NCI-H345 treated with DMSO at 0.1 percent for 48 hours (cell line): ENCODE results near the gene MARCHF7.
A peak's percentile ranks its signal among the peaks of the same experiment; 100 is the strongest.
"Not testable (repeated sequence)": the region's sequence is repeated elsewhere in the genome, so short reads cannot be mapped to it uniquely, and the experiment has no call there.

Source experiments
- DNase-seq: peaks from one replicate; lab custom pipeline; 2025; ENCODE audit not compliant: unreplicated experiment; lab: John Stamatoyannopoulos, UW

Gene MARCHF7, protein sequence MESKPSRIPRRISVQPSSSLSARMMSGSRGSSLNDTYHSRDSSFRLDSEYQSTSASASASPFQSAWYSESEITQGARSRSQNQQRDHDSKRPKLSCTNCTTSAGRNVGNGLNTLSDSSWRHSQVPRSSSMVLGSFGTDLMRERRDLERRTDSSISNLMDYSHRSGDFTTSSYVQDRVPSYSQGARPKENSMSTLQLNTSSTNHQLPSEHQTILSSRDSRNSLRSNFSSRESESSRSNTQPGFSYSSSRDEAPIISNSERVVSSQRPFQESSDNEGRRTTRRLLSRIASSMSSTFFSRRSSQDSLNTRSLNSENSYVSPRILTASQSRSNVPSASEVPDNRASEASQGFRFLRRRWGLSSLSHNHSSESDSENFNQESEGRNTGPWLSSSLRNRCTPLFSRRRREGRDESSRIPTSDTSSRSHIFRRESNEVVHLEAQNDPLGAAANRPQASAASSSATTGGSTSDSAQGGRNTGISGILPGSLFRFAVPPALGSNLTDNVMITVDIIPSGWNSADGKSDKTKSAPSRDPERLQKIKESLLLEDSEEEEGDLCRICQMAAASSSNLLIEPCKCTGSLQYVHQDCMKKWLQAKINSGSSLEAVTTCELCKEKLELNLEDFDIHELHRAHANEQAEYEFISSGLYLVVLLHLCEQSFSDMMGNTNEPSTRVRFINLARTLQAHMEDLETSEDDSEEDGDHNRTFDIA

DNA sequence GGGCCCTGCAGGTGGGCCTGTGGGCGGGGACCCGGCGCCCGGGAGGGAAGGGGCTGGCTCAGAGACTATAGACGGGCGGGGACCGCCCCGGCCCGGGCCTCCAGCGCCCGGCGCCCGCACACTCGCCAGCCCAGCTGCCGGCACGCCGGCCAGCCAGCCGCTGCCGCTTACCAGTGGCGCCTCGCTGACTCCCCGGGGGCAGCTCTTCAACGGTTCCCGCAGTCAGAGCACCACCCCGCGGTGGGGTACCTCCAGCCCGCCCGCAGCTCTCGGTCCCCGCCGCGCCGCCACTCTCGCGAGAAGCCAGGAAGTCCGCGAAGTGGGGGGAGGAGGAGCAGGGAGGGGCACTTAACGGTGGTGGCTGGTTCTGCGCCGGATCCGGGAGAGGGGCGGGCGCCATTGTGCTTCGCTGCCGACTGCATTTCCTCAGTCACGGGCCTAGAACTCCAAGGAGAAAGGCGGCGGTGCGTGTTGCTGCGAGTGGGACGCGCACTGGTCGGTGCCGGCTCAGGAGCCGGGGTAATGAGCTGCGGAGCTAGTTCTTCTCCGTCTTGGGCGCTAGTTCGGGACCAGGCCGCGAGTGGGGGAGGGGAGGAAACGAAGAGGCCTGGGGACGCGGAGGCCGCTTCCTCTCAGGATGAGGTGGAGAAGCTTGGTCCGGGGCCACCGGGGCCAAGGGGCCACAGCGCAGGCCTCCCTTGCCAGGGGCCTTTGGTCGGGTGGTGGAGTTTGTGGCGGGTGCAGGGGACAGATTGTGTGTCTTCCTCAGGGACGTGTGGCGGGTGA is at the start of gene MARCHF7:
Gene MARCHF7, plus strand, starts transcription at position 364 of the 786 bp plus-strand sequence. CDS start 16,517 bp downstream, outside the sequence.
- DNase-seq, result peak; percentile 75

GRCh38 chr2:159667423-159667822 is 44.9 kb upstream of the MARCHF7 start:
- not testable (repeated sequence) for DNase-seq

GRCh38 chr2:159671047-159671446 is 41.3 kb upstream of the MARCHF7 start:
- DNase-seq, result no peak

DNA sequence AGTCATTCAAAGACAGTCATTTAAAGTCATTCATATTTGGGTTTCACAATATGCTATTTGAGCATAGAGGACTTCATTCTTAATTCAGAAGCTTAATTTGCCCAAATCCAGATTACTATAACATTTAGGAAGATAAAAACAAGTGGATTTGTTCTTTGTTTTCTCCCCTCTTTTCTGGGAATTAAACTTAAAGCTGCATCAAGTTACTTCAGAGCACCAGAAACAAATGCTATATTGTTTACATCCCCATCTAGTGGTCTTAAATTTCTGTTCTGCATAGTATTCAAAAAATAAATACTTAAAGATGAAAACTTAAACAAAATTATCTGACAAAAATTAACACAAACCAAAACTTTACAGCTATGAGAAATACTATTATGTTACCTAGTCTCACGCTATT is 34.7 kb upstream of the MARCHF7 start:
- DNase-seq, result no peak

DNA sequence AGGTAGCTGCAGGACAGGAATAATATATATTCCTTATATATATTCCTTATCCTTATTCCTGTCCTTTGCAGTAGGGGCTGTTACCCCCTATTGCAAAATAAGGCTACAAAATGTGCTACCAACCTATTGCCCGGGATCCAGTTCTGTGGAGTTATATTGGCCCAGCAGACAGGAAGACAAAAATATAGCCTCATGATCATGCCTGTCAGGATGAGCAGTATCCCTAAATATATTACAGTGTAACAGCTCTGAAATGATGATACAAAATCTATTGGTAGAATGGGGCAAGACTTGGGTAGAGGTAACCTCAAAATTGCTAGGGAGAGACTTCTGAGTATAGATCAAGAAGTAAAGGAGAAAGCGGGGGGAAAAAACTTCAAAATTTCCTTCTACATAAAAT is 31.6 kb upstream of the MARCHF7 start:
- no peak for DNase-seq

GRCh38 chr2:159683817-159684216 is 28.5 kb upstream of the MARCHF7 start:
- DNase-seq, result no peak

GRCh38 chr2:159684796-159685195 is 27.5 kb upstream of the MARCHF7 start:
- no peak for DNase-seq

- no peak for DNase-seq
Measured at GRCh38 chr2:159694500-159695040, 17.7 kb upstream of the MARCHF7 start.

DNA sequence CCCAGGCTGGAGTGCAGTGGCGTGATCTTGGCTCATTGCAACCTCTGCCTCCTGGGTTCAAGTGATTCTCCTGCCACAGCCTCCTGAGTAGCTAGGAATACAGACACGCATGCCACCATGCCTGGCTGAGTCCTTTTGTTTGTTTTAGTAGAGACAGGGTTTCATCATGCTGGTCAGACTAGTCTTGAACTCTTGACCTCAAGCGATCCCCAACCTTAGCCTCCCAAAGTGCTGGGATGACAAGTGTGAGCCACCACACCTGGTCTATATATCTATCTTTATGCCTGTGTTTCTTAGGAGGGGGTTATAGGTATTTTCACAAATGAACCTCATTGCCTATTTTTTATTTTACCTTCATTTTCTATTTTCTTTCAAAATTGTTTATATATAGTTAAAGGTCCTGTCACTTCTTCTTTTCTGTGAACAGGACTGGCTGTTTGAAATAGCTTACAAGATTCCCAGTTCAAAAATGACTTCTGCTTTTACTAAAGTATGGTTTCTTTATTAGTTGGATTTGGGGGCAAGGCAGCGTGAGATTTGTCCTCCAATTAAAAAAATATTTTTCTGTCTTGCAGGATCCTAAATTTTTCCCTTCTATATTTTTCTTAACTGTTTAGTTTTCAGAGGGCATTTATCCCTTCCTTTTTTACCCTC is 16.4 kb upstream of the MARCHF7 start:
- DNase-seq, result no peak

- DNase-seq, result no peak
Measured at GRCh38 chr2:159703491-159703890, 8.8 kb upstream of the MARCHF7 start.

DNA sequence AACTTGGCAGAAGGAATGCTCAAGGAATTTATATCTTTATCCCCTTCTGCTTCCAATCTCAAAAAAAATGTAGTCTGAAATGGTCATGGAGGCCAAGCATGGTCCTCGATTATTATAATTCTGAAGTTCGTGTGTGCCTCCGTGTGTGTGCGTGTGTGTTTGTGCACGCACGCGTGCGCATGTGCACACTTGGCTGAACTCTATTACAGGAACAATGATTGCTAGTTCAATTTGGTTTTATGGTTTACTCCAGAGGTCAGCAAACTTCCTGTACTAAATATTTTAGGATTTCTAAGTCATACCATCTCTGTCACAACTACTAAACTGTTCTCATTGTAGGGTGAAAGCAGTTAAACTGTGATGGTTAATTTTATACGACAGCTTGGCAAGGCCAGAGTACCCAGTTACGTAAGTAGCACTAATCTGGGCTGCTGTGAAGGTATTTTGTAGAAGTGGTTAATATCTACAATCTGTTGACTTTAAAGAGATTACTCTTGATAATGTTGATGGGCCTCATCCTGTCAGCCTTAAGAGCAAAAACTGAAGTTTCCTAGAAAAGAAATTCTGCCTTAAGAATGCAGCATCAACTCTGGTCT is 5.8 kb upstream of the MARCHF7 start:
- DNase-seq, result no peak

DNA sequence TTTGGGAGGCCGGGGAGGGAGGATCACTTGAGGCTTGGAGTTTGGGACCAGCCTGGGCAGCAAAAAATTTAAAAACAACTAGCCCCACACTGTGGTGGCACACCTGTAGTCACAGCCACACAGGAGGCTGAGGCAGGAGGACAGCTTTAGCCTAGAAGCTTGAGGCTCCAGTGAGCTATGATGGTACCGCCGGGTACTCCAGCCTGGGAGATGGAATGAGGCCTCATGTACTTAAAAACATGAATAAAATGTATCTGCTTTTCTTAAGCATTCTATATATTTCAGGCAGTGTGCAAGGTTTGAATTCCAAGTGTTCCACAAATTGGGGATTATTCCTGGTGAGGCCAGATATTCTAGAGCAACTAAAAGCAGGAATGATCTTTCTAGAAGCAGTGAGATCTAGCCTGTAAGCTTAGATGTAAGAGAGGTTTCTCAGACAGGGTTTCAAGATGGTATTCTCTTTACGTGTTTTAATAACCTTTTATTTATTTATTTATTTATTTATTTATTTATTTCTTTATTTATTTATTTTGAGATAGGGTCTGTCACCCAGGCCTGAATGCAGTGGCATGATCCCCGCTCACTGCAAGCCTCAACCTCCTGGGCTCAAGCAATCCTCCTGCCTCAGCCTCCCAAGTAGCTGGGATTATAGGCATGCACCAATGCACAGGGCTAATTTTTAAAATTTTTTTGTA is 4.1 kb upstream of the MARCHF7 start:
- no peak for DNase-seq

DNA sequence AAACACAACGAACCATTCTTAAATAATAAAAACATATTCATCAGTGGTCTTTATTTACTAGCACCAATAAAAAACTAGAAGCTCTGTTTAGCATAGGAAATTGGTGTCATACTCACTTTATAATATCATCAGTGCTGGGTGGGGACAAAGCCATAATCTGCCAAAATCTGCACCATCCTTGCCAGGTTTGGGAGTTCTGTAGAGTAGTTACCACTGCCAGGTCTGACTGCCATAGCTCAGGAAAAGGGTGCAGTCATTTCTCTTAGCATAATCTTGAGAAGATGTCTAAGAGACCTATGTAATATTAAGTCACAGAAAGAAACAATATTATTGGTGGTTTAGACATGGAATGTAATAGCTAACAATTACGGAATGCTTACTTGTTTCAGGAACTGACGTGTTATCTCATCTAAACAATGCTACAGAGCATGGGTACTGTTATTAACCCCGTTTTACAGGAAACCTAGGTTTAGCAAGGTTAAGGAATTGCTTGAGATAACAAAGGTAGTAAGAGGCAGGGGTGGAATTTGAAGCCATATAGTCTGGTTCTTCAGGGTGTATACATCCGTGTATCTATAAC is 1.6 kb upstream of the MARCHF7 start:
- DNase-seq, result no peak

GRCh38 chr2:159711562-159712142 is 654 bp upstream of the MARCHF7 start:
- no peak for DNase-seq

DNA sequence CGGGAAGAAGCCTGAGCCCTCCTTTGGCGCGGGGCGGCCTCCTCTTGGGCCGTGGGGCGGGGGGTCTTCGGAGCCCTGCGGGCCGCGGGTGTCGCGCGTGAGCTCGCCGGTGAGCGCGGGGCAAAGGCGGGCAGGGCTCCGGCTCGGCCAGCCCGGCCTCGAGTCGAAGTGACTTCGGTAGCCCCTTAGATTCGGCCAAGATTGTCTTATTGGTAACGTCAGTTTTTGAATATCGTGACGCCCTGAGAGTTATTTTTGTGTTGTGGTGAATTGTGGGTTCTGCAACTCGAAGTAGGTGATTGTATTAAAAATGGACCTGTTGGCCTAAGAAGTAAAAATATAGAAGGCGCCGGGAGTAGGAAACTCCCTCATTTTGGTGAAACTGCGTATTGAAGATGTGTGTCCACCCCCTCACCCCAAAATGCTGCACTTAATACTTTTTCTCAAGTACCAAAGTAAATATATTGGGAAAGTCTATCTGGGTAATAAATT is 669 bp downstream of the MARCHF7 start:
- no peak for DNase-seq

GRCh38 chr2:159713631-159714246 is 1.4 kb downstream of the MARCHF7 start:
- no peak for DNase-seq

DNA sequence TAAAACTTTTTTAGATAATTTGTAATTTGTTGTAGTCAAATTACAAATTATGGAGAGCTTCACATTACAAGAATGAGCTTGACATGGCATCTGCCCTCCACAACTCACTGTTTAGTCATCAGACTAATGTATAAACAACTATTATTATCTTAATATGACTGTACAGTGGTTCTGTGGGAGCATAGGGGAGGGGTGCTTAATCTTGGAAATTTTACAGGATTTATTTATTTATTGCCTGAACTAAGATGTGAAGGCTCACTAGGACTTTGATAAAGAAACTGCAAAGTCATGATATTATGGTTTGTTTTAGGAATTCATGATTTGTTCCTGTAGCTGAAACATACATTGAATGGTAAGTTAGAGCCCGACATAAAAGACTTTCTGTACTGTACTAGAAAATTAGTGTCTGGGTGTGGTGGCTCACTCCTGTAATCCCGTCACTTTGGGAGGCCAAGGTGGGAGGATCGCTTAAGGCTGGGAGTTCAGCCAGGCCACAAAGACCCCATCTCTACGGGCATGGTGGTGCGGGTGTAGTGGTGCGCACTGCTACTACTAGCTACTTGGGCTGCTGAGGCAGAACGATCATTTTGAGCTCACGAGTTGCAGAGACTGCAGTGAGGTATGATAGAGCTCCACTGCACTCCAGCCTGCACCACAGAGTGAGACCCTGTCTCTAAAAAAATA is 2.1 kb downstream of the MARCHF7 start:
- DNase-seq, result no peak

GRCh38 chr2:159715451-159715850 is 3.1 kb downstream of the MARCHF7 start:
- no peak for DNase-seq
